GM19025 (cell line): ENCODE results near the gene MTOR.
"Not testable (repeated sequence)": the region's sequence is repeated elsewhere in the genome, so short reads cannot be mapped to it uniquely, and the experiment has no call there.

Experiments
- ATAC-seq: cut with Tn5 transposase; IDR thresholded peaks from one replicate; pipeline ENCODE4 v1.9.1; 2021; ENCODE audit warnings: mild to moderate bottlenecking, low read depth, moderate library complexity; ENCODE audit not compliant: unreplicated experiment

The MTOR gene

GRCh38 chr1:11262171-11263049 is at the start of gene MTOR:
Gene MTOR, minus strand, starts transcription at chr1:11262551. Its CDS starts 3,142 bp downstream, at chr1:11259409.
- ATAC-seq: peak; percentile 98

GRCh38 chr1:11309385-11309784 is 47.0 kb upstream of the MTOR start:
- ATAC-seq: no peak

- no peak for ATAC-seq
These were observed 46.4 kb upstream of the MTOR start for GRCh38 chr1:11308699-11309224.

- no peak for ATAC-seq
These were observed 45.5 kb upstream of the MTOR start for GRCh38 chr1:11307852-11308251.

GRCh38 chr1:11305516-11305915 is 43.2 kb upstream of the MTOR start:
- ATAC-seq: not testable (repeated sequence)

GRCh38 chr1:11302366-11302765 is 40.0 kb upstream of the MTOR start:
- no peak for ATAC-seq

GRCh38 chr1:11301601-11302000 is 39.2 kb upstream of the MTOR start:
- ATAC-seq: no peak

GRCh38 chr1:11299225-11299574 is 36.8 kb upstream of the MTOR start:
- no peak for ATAC-seq

- no peak for ATAC-seq
These were observed 36.3 kb upstream of the MTOR start for GRCh38 chr1:11298390-11299224.

- ATAC-seq: not testable (repeated sequence)
These were observed 35.4 kb upstream of the MTOR start for GRCh38 chr1:11297774-11298173.

- ATAC-seq: no peak
These were observed 33.6 kb upstream of the MTOR start for GRCh38 chr1:11295905-11296304.

- ATAC-seq: no peak
These were observed 32.6 kb upstream of the MTOR start for GRCh38 chr1:11294951-11295350.

GRCh38 chr1:11293856-11294255 is 31.5 kb upstream of the MTOR start:
- no peak for ATAC-seq

- no peak for ATAC-seq
These were observed 28.7 kb upstream of the MTOR start for GRCh38 chr1:11291049-11291448.

- ATAC-seq: no peak
These were observed 26.7 kb upstream of the MTOR start for GRCh38 chr1:11289064-11289463.

- ATAC-seq: no peak
These were observed 24.5 kb upstream of the MTOR start for GRCh38 chr1:11286735-11287410.

GRCh38 chr1:11285883-11286734 is 23.8 kb upstream of the MTOR start:
- no peak for ATAC-seq

GRCh38 chr1:11284784-11285183 is 22.4 kb upstream of the MTOR start:
- no peak for ATAC-seq

GRCh38 chr1:11283151-11283550 is 20.8 kb upstream of the MTOR start:
- ATAC-seq: no peak
